HepG2 (cell line): Measurements from ENCODE around the gene LONP1. TPM values are rescaled to one million over a fixed set of nuclear protein-coding genes. Genes with fewer than 3 reads are reported as not detected.

ENCODE experiments used
- ARHGAP35 ChIP-seq: sonication (generic); formaldehyde crosslinking; IDR thresholded peaks from 2 replicates; pipeline ENCODE4 v1.9.0; 2022; ENCODE audit warnings: mild to moderate bottlenecking, inconsistent platforms, moderate library complexity, missing genetic modification reagents, borderline replicate concordance
- ERF ChIP-seq: IDR thresholded peaks from 2 replicates; pipeline ENCODE4 v1.6.1; 2018; ENCODE audit warnings: missing biosample characterization, missing genetic modification reagents
- FOXJ3 ChIP-seq: sonication (generic); formaldehyde crosslinking; IDR thresholded peaks from 2 replicates; pipeline ENCODE4 v1.4.0; 2020; ENCODE audit warnings: missing genetic modification reagents, mild to moderate bottlenecking, borderline replicate concordance
- FOXM1 ChIP-seq: sonication (generic); formaldehyde crosslinking; IDR thresholded peaks from 2 replicates; pipeline ENCODE4 v1.5.0; 2020; ENCODE audit warnings: missing genetic modification reagents
- KDM1A ChIP-seq: IDR thresholded peaks from 2 replicates; pipeline ENCODE4 v1.6.1; 2016; ENCODE audit warnings: missing compliant biosample characterization
- KDM5B ChIP-seq: sonication (generic); formaldehyde crosslinking; IDR thresholded peaks from 2 replicates; pipeline ENCODE4 v1.4.0; 2020; ENCODE audit warnings: missing genetic modification reagents, mild to moderate bottlenecking, borderline replicate concordance
- LCORL ChIP-seq, 2 experiments: fragments of 450-650 bp in 1 of 2; sonication (generic) in 1 of 2; formaldehyde crosslinking in 1 of 2; IDR thresholded peaks; 2 replicates each; pipeline versions ENCODE4 v1.5.0 to v1.6.1; 2017 to 2020; ENCODE audit warnings: antibody characterized with exemption in 1 of 2, missing genetic modification reagents in 1 of 2
- REL ChIP-seq: sonication (generic); formaldehyde crosslinking; conservative IDR thresholded peaks from 2 replicates; pipeline ENCODE4 v1.8.0; 2022; ENCODE audit warnings: mild to moderate bottlenecking, missing genetic modification reagents, moderate library complexity
- YEATS2 ChIP-seq: sonication (generic); formaldehyde crosslinking; IDR thresholded peaks from 2 replicates; pipeline ENCODE4 v1.4.0; 2020; ENCODE audit warnings: missing genetic modification reagents, borderline replicate concordance
- ZBTB8A ChIP-seq: sonication (generic); formaldehyde crosslinking; IDR thresholded peaks from 2 replicates; pipeline ENCODE4 v1.4.0; 2020; ENCODE audit warnings: mild to moderate bottlenecking, low read depth, missing genetic modification reagents, borderline replicate concordance
- ZC3H4 ChIP-seq: sonication (generic); formaldehyde crosslinking; IDR thresholded peaks from 2 replicates; pipeline ENCODE4 v1.4.0; 2020; ENCODE audit warnings: missing genetic modification reagents, borderline replicate concordance
- ZNF101 ChIP-seq: sonication (generic); formaldehyde crosslinking; IDR thresholded peaks from 2 replicates; pipeline ENCODE4 v1.4.0; 2020; ENCODE audit warnings: mild to moderate bottlenecking, low read depth, missing genetic modification reagents, borderline replicate concordance
- ZNF12 ChIP-seq: sonication (generic); formaldehyde crosslinking; IDR thresholded peaks from 2 replicates; pipeline ENCODE4 v1.5.0; 2020; ENCODE audit warnings: missing genetic modification reagents
- ZNF441 ChIP-seq: sonication (generic); formaldehyde crosslinking; IDR thresholded peaks from 2 replicates; pipeline ENCODE4 v1.7.0; 2021; ENCODE audit warnings: missing genetic modification reagents, borderline replicate concordance
- ZNF460 ChIP-seq: sonication (generic); formaldehyde crosslinking; IDR thresholded peaks from 2 replicates; pipeline ENCODE4 v1.5.1; 2020; ENCODE audit warnings: missing genetic modification reagents, mild to moderate bottlenecking, borderline replicate concordance
- polyA plus RNA-seq, 8 experiments: library from polyadenylated mRNA; depleted of rRNA in 3 of 8; stranded (reverse) in 7 of 8; unstranded in 1 of 8; fragments of >200 nt; fragmentation: Illumina TruSeq in 4 of 8; extraction: Trizol in 4 of 8; gene quantifications; 2 replicates each; pipeline versions ENCODE4 v1.2.1 to v1.2.3, GENCODE V29; 2011 to 2016; ENCODE audit warnings: low read depth in 4 of 8, missing spikeins in 1 of 8, mixed read lengths in 1 of 8; ENCODE audit not compliant: insufficient read depth in 1 of 8
- total RNA-seq, 5 experiments: library from RNA; depleted of rRNA; stranded (reverse); fragments of >200 nt; fragmentation: Illumina TruSeq; extraction: Trizol; gene quantifications; 2 replicates each; pipeline ENCODE4 v1.2.3, GENCODE V29; 2016; ENCODE audit warnings: low read depth in 1 of 5
- TF ChIP-seq, protein P1 (sequence below): sonication (generic); formaldehyde crosslinking; IDR thresholded peaks from 2 replicates; pipeline ENCODE4 v1.4.0; 2020; ENCODE audit warnings: mild to moderate bottlenecking, missing genetic modification reagents
- TF ChIP-seq, protein P2 (sequence below): sonication (generic); formaldehyde crosslinking; IDR thresholded peaks from 2 replicates; pipeline ENCODE4 v1.4.0; 2020; ENCODE audit warnings: missing genetic modification reagents
- TF ChIP-seq, protein P3 (sequence below): sonication (generic); formaldehyde crosslinking; IDR thresholded peaks from 2 replicates; pipeline ENCODE4 v1.5.0; 2020; ENCODE audit warnings: missing genetic modification reagents
- TF ChIP-seq, protein P4 (sequence below): sonication (generic); formaldehyde crosslinking; IDR thresholded peaks from 2 replicates; pipeline ENCODE4 v1.5.0; 2020; ENCODE audit warnings: mild to moderate bottlenecking, missing genetic modification reagents

LONP1 gene
- total and polyA plus RNA-seq, 2 of the 13 experiments (the other 11 are each of a cell fraction or from before 2014, with no cell fraction given), result 59.5 to 76.8 TPM

DNA sequence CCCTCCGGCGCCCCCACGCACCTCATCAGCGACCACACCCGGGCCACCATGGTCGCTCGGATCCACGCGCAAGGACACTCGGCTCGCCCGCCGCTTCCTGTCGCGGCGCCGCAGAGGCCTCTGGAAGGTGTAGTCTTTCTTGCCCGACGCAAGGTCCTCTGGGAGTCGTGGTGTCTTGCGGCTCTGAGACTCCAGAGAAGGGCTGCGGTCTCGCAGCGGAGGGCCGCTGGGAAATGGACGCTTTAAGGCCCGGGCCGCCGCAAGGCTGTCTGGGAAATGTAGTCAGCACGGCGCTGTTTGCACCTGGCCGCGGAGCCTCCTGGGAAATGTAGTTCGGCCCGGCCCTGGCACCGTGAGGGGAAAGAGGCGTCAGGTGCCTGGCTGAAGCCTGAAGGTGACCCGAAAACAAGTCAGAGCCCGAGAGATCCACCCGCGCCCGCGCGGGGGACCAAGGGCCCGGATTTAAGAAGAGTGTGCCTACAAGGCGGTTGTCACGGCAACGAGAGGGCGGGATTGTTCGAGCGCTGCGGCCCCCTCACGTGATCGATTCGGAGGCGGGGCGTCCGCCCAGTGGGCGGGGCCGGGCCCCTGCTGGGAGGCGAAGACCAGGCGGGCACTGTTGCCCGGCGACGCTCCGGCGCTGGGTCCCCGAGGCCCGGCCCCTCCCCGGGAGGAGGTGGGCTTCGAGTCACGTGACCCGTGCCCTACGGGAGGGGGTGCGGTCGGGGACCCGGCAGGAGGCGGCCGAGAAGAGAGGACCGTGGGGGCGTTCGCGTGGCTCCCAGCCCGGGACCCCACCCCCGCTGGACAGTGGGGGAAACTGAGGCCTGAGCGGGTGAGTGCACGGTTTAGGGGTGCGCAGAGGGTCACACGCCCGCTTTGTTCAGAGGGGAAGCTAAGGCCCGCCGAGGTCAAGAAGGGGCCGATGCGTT is 39.2 kb downstream of the LONP1 start, which contains the start of the genes HSD11B1L and MICOS13 (continued):
- TF ChIP-seq, protein P1, sequence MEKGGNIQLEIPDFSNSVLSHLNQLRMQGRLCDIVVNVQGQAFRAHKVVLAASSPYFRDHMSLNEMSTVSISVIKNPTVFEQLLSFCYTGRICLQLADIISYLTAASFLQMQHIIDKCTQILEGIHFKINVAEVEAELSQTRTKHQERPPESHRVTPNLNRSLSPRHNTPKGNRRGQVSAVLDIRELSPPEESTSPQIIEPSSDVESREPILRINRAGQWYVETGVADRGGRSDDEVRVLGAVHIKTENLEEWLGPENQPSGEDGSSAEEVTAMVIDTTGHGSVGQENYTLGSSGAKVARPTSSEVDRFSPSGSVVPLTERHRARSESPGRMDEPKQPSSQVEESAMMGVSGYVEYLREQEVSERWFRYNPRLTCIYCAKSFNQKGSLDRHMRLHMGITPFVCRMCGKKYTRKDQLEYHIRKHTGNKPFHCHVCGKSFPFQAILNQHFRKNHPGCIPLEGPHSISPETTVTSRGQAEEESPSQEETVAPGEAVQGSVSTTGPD, result no peak
- TF ChIP-seq FOXM1 (CRISPR knock-in tag) (no peak), KDM1A (no peak), ZC3H4 (CRISPR knock-in tag) (no peak), ERF (peak; percentile 37), LCORL (IDR thresholded peaks at IDR 0.05) (no peak), LCORL (CRISPR knock-in tag; IDR thresholded peaks at IDR 0.05) (peak; percentile 61; the same call in 1 of the 2 replicates), KDM5B (CRISPR knock-in tag) (no peak; the same call in 1 of the 2 replicates), ZNF460 (CRISPR knock-in tag) (no peak; the same call in 1 of the 2 replicates), ARHGAP35 (CRISPR knock-in tag) (no peak), FOXJ3 (CRISPR knock-in tag) (peak; percentile 36; the same call in 1 of the 2 replicates), ZBTB8A (CRISPR knock-in tag) (no peak), REL (CRISPR knock-in tag) (no peak), YEATS2 (CRISPR knock-in tag) (peak; percentile 78; the same call in 1 of the 2 replicates), ZNF12 (CRISPR knock-in tag) (no peak), ZNF101 (CRISPR knock-in tag) (no peak), ZNF441 (0 out of 2 replicates have a peak, but pooled peaks have one; percentile 31)
- TF ChIP-seq, protein P2, sequence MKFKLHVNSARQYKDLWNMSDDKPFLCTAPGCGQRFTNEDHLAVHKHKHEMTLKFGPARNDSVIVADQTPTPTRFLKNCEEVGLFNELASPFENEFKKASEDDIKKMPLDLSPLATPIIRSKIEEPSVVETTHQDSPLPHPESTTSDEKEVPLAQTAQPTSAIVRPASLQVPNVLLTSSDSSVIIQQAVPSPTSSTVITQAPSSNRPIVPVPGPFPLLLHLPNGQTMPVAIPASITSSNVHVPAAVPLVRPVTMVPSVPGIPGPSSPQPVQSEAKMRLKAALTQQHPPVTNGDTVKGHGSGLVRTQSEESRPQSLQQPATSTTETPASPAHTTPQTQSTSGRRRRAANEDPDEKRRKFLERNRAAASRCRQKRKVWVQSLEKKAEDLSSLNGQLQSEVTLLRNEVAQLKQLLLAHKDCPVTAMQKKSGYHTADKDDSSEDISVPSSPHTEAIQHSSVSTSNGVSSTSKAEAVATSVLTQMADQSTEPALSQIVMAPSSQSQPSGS (CRISPR knock-in tag), result peak; percentile 46; the same call in 1 of the 2 replicates
- TF ChIP-seq, protein P3, sequence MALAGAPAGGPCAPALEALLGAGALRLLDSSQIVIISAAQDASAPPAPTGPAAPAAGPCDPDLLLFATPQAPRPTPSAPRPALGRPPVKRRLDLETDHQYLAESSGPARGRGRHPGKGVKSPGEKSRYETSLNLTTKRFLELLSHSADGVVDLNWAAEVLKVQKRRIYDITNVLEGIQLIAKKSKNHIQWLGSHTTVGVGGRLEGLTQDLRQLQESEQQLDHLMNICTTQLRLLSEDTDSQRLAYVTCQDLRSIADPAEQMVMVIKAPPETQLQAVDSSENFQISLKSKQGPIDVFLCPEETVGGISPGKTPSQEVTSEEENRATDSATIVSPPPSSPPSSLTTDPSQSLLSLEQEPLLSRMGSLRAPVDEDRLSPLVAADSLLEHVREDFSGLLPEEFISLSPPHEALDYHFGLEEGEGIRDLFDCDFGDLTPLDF, result peak; percentile 77
- TF ChIP-seq, protein P4, sequence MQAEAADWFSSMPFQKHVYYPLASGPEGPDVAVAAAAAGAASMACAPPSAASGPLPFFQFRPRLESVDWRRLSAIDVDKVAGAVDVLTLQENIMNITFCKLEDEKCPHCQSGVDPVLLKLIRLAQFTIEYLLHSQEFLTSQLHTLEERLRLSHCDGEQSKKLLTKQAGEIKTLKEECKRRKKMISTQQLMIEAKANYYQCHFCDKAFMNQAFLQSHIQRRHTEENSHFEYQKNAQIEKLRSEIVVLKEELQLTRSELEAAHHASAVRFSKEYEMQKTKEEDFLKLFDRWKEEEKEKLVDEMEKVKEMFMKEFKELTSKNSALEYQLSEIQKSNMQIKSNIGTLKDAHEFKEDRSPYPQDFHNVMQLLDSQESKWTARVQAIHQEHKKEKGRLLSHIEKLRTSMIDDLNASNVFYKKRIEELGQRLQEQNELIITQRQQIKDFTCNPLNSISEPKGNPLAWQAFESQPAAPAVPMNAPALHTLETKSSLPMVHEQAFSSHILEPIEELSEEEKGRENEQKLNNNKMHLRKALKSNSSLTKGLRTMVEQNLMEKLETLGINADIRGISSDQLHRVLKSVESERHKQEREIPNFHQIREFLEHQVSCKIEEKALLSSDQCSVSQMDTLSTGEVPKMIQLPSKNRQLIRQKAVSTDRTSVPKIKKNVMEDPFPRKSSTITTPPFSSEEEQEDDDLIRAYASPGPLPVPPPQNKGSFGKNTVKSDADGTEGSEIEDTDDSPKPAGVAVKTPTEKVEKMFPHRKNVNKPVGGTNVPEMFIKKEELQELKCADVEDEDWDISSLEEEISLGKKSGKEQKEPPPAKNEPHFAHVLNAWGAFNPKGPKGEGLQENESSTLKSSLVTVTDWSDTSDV (CRISPR knock-in tag), result no peak
